Activated CD4-positive, alpha-beta T cell treated with anti-CD3 and anti-CD28 coated beads for 36 hours (primary cell): ENCODE results near the gene PHOSPHO2. TPM values are rescaled to one million over a fixed set of nuclear protein-coding genes. Genes with fewer than 3 reads are reported as not detected.

Source experiments
- ATAC-seq: fragments of 200-7000 bp; cut with Tn5 transposase; one replicate; pipeline ENCODE4 v1.10.0; 2021; ENCODE audit warnings: mild to moderate bottlenecking, moderate library complexity
- CTCF ChIA-PET: fragments of 350-600 bp; sonication (Branson Sonifier 250); formaldehyde crosslinking; loops from one replicate; lab custom pipeline; 2021; ENCODE audit warnings: antibody characterized with exemption; lab: Charles Lee
- POLR2A ChIA-PET: fragments of 350-600 bp; sonication (Branson Sonifier 250); formaldehyde crosslinking; loops from one replicate; lab custom pipeline; 2021; ENCODE audit warnings: antibody characterized with exemption, inconsistent platforms; lab: Charles Lee
- DNase-seq: peaks from one replicate; pipeline ENCODE4 v3.0.0-alpha.2; 2020
- H3K27ac Mint-ChIP-seq: one replicate; pipeline ENCODE4 v1.8.0; 2021; ENCODE audit warnings: mixed read lengths
- H3K27me3 Mint-ChIP-seq: one replicate; pipeline ENCODE4 v1.8.0; 2021; ENCODE audit warnings: mixed read lengths
- H3K36me3 Mint-ChIP-seq: one replicate; pipeline ENCODE4 v1.8.0; 2021; ENCODE audit warnings: low read depth, mixed read lengths
- H3K4me1 Mint-ChIP-seq: one replicate; pipeline ENCODE4 v1.8.0; 2021; ENCODE audit warnings: mixed read lengths
- H3K4me3 Mint-ChIP-seq: one replicate; pipeline ENCODE4 v1.8.0; 2021; ENCODE audit warnings: mild to moderate bottlenecking, moderate library complexity, mixed read lengths
- H3K9me3 Mint-ChIP-seq: one replicate; pipeline ENCODE4 v1.8.0; 2021; ENCODE audit warnings: low read depth, mixed read lengths
- intact Hi-C, 2 experiments: fragments of 100-400 bp; cut with DNase I in 1 of 2; cut with micrococcal nuclease in 1 of 2; formaldehyde crosslinking; loops; one replicate each; pipeline versions ENCODE4 v1.14.2 to v1.15.1; 2022 to 2024; cut with DNase I, micrococcal nuclease
- total RNA-seq, 2 experiments: library from RNA; stranded (reverse); gene quantifications; one replicate each; pipeline ENCODE4 v1.2.3, GENCODE V29; 2021

PHOSPHO2 gene
- total RNA-seq, 2 experiments from 2014 or later, result 2.2 to 3.5 TPM

DNA sequence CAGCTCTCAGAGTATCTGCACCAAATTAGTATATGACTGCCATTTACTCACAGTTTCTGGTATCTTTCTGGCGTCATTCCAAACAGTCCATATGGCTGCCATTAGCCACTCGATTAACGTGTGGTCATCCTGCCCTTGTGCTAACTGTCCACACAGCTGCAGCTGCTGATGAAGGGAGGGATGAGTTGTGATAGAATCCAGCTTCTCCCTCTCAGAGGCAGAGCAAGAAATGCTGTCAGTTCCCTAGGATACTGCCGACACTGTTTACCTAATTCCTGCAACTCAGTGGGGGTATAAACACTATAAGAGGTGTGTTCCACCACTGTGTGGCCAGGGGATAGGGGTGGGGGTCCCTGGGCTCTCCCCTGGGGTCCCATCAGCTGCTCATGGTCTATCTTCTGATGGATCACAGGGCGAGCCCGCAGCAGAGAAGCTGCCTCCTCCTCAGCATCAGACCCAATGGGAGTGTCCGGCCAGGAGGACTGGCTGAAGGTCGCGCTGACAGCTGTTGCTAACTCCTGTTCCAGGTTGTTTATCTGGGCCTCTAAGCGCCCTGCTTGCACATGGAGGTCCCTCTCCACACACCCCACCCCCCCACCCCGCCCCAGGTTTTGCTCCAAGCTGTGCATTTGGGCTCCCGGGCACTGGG lies 22.1 kb downstream of the PHOSPHO2 start:
- POLR2A ChIA-PET, result no interaction called here
- Mint-ChIP-seq H3K9me3 (no peaks in the 10 kb centered on the region), H3K27ac (no peak overlapping the region), H3K27me3 (no peaks in the 10 kb centered on the region), H3K36me3 (no peaks in the 10 kb centered on the region), H3K4me1 (no peaks in the 10 kb centered on the region), H3K4me3 (no peak overlapping the region)
- DNase-seq (no peak), ATAC-seq (no peak)
- intact Hi-C loops, result no loop called here
- CTCF ChIA-PET, result interaction anchor here (0.8 kb wide), 1 partner anchor 18 kb away, joined by 7 read pairs; no protein-coding TSS in a partner anchor

GRCh38 chr2:169716938-169717690 lies 22.8 kb downstream of the PHOSPHO2 start:
- H3K27me3 Mint-ChIP-seq, result no peaks in the 10 kb centered on the region
- CTCF ChIA-PET, result no interaction called here
- no peaks in the 10 kb centered on the region for H3K36me3 Mint-ChIP-seq
- H3K27ac Mint-ChIP-seq, result no peak overlapping the region
- H3K4me1 Mint-ChIP-seq, result no peaks in the 10 kb centered on the region
- no peak overlapping the region for H3K4me3 Mint-ChIP-seq
- no peaks in the 10 kb centered on the region for H3K9me3 Mint-ChIP-seq
- POLR2A ChIA-PET, result no interaction called here
- ATAC-seq (no peak), DNase-seq (no peak)
- intact Hi-C loops, result no loop called here

DNA sequence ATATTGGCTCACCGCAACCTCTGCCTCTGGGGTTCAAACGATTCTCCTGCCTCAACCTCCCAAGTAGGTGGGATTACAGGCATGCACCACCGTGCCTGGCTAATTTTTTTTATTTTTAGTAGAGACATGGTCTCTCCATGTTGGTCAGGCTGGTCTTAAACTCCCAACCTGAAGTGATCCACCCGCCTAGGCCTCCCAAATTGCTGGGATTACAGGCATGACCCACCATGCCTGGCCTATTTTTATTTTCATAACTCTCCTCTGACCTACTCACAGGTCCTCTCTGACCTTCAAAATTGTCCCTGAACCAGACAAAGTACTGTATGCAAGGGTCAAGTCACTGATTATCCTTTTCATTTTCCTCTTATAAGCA lies 23.4 kb downstream of the PHOSPHO2 start:
- Mint-ChIP-seq H3K36me3 (no peaks in the 10 kb centered on the region), H3K9me3 (no peaks in the 10 kb centered on the region), H3K27ac (no peak overlapping the region), H3K4me3 (no peak overlapping the region), H3K27me3 (no peaks in the 10 kb centered on the region), H3K4me1 (no peaks in the 10 kb centered on the region)
- DNase-seq (no peak), ATAC-seq (no peak)
- POLR2A ChIA-PET, result no interaction called here
- intact Hi-C loops, result no loop called here
- CTCF ChIA-PET, result no interaction called here

- Mint-ChIP-seq H3K4me1 (no peaks in the 10 kb centered on the region), H3K27me3 (no peaks in the 10 kb centered on the region), H3K9me3 (no peaks in the 10 kb centered on the region), H3K4me3 (no peak overlapping the region), H3K36me3 (no peaks in the 10 kb centered on the region), H3K27ac (no peak overlapping the region)
- intact Hi-C loops, result no loop called here
- POLR2A ChIA-PET, result no interaction called here
- DNase-seq, result no peak
- no peak for ATAC-seq
- CTCF ChIA-PET, result interaction anchor here (0.5 kb wide), 1 partner anchor 19 kb away, joined by 3 read pairs; no protein-coding TSS in a partner anchor
Measured at GRCh38 chr2:169718930-169719504, 24.7 kb downstream of the PHOSPHO2 start.

- CTCF ChIA-PET, result no interaction called here
- ATAC-seq (no peak), DNase-seq (no peak)
- Mint-ChIP-seq H3K9me3 (no peaks in the 10 kb centered on the region), H3K27me3 (no peaks in the 10 kb centered on the region), H3K27ac (no peak overlapping the region), H3K4me3 (no peak overlapping the region), H3K36me3 (no peaks in the 10 kb centered on the region), H3K4me1 (no peaks in the 10 kb centered on the region)
- intact Hi-C loops, result no loop called here
- POLR2A ChIA-PET, result no interaction called here
Measured at GRCh38 chr2:169721016-169721415, 26.7 kb downstream of the PHOSPHO2 start.

GRCh38 chr2:169727065-169727464 lies 32.8 kb downstream of the PHOSPHO2 start:
- Mint-ChIP-seq H3K4me3 (no peak overlapping the region), H3K9me3 (no peaks in the 10 kb centered on the region), H3K27ac (no peak overlapping the region), H3K4me1 (no peaks in the 10 kb centered on the region), H3K36me3 (no peaks in the 10 kb centered on the region), H3K27me3 (peaks cover 4% of the 10 kb centered on the region)
- ChIA-PET CTCF (interaction anchor here (0.8 kb wide), 1 partner anchor 76 kb away, joined by 4 read pairs; no protein-coding TSS in a partner anchor), POLR2A (no interaction called here)
- intact Hi-C loops, result no loop called here
- no peak for DNase-seq
- no peak for ATAC-seq

DNA sequence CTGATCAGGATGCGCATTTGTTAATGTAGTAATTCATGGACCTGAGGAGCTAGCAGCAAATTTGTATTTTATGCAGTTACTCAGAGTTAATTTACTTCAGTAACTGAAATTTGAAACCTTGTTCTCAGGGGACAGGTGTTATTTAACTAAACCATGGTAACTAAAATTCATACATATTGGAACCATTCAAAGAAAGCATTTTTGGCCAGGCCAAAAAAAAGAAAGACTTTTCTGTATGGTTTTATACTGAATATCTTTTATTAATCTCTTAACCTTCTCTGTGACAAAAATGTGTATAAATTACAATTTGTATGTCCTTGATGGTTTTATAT lies 35.0 kb downstream of the PHOSPHO2 start:
- no peak for DNase-seq
- no peak overlapping the region for H3K27ac Mint-ChIP-seq
- no peak overlapping the region for H3K4me3 Mint-ChIP-seq
- POLR2A ChIA-PET, result no interaction called here
- H3K27me3 Mint-ChIP-seq, result peaks cover 18% of the 10 kb centered on the region
- CTCF ChIA-PET, result no interaction called here
- peaks cover 4% of the 10 kb centered on the region for H3K4me1 Mint-ChIP-seq
- no peaks in the 10 kb centered on the region for H3K9me3 Mint-ChIP-seq
- intact Hi-C loops, result no loop called here
- no peak for ATAC-seq
- H3K36me3 Mint-ChIP-seq, result no peaks in the 10 kb centered on the region

DNA sequence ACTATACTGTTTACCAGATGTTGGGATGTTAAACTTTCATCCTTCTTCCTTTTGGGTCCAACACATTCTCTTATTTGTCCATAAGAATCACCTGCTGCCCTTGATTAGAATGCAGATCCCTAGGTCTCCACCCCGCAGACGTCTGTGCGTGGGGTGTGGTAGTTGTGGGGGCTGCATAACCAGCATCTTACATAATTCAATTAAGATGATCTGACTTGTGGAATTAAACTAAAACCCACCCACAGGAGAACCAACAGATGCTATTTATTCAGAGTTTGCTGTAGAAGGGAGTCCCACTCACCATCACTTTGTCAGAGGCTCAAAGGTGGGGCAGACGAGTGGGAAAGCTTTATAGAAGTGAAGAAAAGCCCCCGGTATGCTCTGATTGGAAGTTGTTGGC lies 37.8 kb downstream of the PHOSPHO2 start:
- H3K27ac Mint-ChIP-seq, result no peak overlapping the region

GRCh38 chr2:169732583-169733358 lies 38.5 kb downstream of the PHOSPHO2 start:
- intact Hi-C loops, result loop anchor here in 1 of 2 experiments (1.0 to 5.0 kb wide), 2 partner anchors 38 to 65 kb away; partner anchors contain the start of genes CFAP210, PHOSPHO2 and SSB
- Mint-ChIP-seq H3K36me3 (no peaks in the 10 kb centered on the region), H3K27me3 (peaks cover 31% of the 10 kb centered on the region), H3K27ac (no peak overlapping the region), H3K9me3 (no peaks in the 10 kb centered on the region), H3K4me1 (peaks cover 4% of the 10 kb centered on the region), H3K4me3 (peak overlapping the region; percentile 78)
- ChIA-PET CTCF (interaction anchor here (0.5 to 0.7 kb wide), 2 partner anchors 89 to 143 kb away, joined by 3 read pairs; no protein-coding TSS in a partner anchor), POLR2A (interaction anchor here (1.1 kb wide), 1 partner anchor 109 kb away, joined by 3 read pairs; no protein-coding TSS in a partner anchor)
- ATAC-seq (no peak), DNase-seq (no peak)

More for the DNA sequence above, 37.8 kb downstream of the PHOSPHO2 start:
- Mint-ChIP-seq H3K9me3 (no peaks in the 10 kb centered on the region), H3K36me3 (no peaks in the 10 kb centered on the region), H3K4me1 (peaks cover 4% of the 10 kb centered on the region), H3K27me3 (peaks cover 31% of the 10 kb centered on the region), H3K4me3 (no peak overlapping the region)
- DNase-seq (no peak), ATAC-seq (no peak)
- CTCF ChIA-PET, result interaction anchor here (0.5 kb wide), 1 partner anchor 142 kb away, joined by 3 read pairs; no protein-coding TSS in a partner anchor
- intact Hi-C loops, result loop anchor here in 1 of 2 experiments (5.0 kb wide), 1 partner anchor 65 kb away; the partner anchor contains the start of gene SSB
- POLR2A ChIA-PET, result no interaction called here

DNA sequence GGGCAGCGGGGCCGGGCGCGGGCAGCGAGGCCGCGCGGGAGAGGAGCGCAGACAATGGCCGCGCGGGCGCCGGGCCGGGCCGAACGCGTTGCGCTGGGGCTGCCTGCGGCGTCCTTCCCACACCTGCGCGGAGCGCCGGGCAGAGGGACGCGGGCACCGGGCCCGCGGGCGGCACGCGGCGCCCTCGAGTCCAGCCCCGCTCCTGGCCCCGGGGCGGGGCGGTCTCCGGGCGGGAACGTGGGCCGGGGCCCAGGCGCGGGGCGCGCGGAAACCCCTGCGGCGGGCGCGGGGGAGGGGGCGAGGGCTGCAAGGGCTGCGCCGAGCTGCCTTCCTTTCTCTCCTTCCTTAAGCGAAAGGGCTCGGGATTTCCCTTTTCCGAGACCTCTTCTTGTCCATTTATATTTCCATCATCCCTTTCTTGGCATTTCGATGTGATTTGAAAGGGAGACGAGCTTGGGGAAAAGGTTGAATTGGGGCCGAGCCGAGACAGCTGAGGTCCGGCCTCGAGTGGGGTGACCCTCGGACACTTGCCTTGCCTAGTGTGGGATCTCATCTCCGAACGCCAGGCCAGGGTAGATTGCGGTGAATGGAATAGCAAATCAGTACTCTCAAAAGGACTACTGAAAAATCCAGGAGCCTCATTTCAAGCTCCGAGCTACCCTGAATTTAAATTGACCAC lies 40.0 kb downstream of the PHOSPHO2 start:
- H3K27ac Mint-ChIP-seq, result no peak overlapping the region
- intact Hi-C loops, result loop anchor here in 1 of 2 experiments (5.0 kb wide), 1 partner anchor 63 kb away; the partner anchor contains the start of gene SSB

More for the DNA sequence above, 40.0 kb downstream of the PHOSPHO2 start:
- ChIA-PET POLR2A (interaction anchor here (0.6 to 1.1 kb wide), 2 partner anchors 78 to 107 kb away, joined by 3 to 6 read pairs; no protein-coding TSS in a partner anchor), CTCF (interaction anchor here (1.0 kb wide), 1 partner anchor 136 kb away, joined by 3 read pairs; no protein-coding TSS in a partner anchor)
- peaks cover 31% of the 10 kb centered on the region for H3K27me3 Mint-ChIP-seq
- H3K4me3 Mint-ChIP-seq, result peak overlapping the region; percentile 78
- H3K36me3 Mint-ChIP-seq, result no peaks in the 10 kb centered on the region
- peak; percentile 42 for DNase-seq
- ATAC-seq, result peak; percentile 51
- no peaks in the 10 kb centered on the region for H3K9me3 Mint-ChIP-seq
- H3K4me1 Mint-ChIP-seq, result peaks cover 4% of the 10 kb centered on the region
